ENCODE measurements around the gene TANGO6. TPM values are rescaled to one million over a fixed set of nuclear protein-coding genes. Genes with fewer than 3 reads are reported as not detected.
"Not testable (repeated sequence)": the region's sequence is repeated elsewhere in the genome, so short reads cannot be mapped to it uniquely, and the experiment has no call there.

Gene TANGO6
- total RNA-seq, 1 donor from 2014 or later = 31.0 TPM

DNA sequence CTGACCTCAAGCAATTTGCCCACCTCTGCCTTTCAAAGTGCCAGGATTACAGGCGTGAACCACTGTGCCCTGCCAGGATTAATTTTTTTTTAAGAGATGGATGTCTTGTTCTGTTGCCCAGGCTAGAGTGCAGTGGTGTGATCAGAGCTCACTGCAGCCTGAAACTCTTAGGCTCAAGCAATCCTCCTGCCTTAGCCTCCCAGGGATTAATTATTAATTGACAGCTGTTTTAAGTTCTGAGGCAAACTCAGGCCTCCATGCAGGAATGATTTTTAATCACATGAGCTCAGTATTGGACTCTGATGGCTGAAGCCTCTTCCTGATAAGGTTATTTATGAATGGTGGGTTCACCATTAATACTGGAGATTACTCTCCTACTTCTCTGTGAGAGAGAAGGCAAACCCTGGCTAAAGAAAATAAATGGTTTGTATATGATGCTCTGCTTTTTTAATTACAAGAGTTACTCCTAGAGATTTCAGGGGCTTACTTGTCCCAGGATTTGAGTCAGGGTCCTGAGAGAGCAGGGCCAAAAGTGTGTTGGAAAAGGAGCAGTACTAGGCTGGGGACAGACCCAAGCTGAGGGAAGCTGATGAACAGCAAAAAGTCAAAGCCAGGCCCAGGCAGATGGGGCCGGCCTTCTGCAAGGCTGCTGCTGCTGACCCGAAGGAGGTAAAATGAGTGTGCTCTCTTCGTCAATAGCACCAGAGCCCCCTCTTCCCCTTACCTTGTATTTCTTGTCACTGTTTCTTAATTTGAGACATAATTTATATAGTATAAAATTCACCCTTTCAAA is 205.2 kb downstream of the TANGO6 start:
- FAIRE-seq (no peak), DNase-seq (ENCODE audit: low spot score in 2 of 2) (no peak)

DNA sequence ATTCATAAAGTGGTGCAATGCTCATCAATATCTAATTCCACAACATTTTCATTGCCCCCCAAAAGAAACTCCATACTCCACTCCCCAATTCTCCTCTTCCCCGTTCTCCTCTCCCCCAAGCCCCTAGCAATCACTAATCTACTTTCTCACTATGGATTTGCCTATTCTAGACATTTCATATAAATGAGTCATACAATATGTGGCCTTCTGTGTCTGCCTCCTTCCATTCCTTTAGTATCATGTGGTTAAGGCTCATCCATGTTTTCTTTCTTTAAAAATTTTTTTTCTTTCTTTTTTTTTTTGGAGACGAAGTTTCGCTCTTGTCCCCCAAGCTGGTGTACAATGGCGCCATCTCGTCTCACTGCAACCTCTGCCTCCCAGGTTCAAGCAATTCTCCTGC is 205.8 kb downstream of the TANGO6 start:
- no peak for DNase-seq (ENCODE audit: low spot score in 2 of 2)
- FAIRE-seq = no peak

DNA sequence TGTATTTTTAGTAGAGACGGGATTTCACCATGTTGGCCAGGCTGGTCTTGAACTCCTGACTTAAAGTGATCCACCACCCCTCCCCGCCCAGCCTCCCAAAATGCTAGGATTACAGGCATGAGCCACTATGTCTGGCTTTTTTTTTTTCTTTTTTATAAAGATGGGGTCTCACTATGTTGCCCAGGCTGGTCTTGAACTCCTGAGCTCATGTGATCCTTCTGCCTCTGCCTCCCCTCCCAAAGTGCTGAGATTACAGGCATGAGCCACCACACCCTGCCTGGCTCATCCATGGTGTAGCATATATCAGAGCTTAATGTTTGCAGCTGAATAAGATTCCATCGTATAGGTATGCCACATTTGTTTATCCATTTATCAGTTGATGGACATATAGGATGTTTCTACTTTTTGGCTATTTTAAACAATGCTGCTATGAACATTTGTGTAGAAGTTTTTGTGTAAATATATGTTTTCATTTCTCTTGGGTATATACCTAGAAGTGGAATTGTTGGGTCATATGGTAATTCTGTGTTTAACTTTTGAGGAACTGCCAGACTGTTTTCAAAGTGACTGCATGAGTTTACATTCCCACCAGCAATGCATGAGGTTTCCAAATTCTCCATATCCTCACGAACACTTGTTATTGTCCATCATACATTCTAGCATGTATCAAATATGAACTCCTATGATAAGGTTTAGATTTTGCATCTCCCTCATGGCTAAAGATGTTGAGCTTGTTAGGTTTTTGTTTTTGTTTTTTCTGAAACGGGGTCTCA is 206.5 kb downstream of the TANGO6 start:
- FAIRE-seq (no peak), DNase-seq (ENCODE audit: low spot score in 2 of 2) (no peak)

DNA sequence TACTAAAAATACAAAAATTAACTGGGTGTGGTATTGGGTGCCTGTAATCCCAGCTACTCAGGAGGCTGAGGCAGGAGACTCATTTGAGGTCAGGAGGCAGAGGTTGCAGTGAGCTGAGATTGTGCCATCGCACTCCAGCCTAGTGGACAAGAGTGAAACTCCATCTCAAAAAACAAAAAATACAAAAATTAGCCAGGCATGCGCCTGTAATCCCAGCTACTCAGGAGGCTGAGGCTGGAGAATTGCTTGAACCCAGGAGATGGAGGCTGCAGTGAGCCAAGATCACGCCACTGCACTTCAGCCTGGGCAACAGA is 208.1 kb downstream of the TANGO6 start:
- FAIRE-seq; DNase-seq (ENCODE audit: low spot score in 2 of 2): not testable (repeated sequence)

DNA sequence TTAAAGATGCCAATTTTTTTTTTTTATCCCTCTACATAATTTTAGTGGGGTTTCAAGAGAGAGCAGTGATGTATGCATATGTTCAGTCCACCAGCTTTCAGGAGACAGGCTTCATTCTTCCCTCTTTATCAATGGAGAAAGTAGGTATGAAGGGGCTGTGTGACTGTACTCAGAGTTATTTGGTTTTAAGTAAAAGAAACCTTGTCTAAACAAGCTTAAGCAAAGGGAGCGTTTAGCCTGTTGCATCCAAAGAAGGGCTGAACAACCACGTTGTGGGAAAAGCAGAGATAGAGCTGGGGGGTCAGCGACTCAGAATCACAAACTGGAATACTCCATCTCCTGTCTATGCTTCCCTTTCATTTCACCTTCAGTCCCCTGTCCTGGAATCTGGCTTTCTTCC is 211.7 kb downstream of the TANGO6 start:
- FAIRE-seq (no peak), DNase-seq (ENCODE audit: low spot score in 2 of 2) (no peak)

DNA sequence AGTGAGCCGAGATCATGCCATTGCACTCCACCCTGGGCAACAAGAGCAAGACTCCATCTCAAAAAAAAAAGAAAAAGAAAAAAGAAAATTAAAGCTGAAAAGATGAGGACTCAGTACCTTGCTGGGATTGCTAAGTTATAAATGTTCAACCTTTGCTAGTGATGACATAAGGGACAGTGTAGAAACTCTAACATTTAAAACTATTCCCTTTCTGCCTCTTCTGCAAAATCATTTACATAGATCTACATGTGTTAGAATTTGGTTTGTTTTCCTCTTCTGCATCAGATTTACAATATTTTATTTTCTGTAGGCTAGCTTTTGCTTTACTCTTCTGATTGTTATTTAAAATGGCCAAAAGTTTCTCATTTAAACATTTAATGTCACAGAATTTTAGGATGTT is 212.6 kb downstream of the TANGO6 start:
- FAIRE-seq = no peak
- no peak for DNase-seq (ENCODE audit: low spot score in 2 of 2)

DNA sequence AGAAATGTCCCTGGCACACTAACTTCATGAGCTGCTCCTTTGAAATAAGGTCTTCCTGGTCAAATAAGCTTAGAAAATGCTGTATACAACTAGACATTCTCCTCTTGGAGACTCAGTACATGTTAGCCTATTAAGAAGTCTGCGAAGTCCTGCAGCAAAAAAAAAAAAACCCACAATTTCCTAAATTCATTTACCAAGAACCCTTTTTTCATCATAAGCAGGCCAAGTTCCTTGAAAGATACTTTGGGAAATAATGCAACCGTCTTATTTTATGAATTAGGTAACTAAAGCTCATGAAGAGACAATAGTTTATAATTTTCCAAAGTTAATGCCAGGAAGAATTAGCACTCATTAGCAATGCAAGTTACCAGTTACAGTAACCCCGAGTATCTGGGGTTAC is 213.1 kb downstream of the TANGO6 start:
- DNase-seq (ENCODE audit: low spot score in 2 of 2) (no peak), FAIRE-seq (no peak)

DNA sequence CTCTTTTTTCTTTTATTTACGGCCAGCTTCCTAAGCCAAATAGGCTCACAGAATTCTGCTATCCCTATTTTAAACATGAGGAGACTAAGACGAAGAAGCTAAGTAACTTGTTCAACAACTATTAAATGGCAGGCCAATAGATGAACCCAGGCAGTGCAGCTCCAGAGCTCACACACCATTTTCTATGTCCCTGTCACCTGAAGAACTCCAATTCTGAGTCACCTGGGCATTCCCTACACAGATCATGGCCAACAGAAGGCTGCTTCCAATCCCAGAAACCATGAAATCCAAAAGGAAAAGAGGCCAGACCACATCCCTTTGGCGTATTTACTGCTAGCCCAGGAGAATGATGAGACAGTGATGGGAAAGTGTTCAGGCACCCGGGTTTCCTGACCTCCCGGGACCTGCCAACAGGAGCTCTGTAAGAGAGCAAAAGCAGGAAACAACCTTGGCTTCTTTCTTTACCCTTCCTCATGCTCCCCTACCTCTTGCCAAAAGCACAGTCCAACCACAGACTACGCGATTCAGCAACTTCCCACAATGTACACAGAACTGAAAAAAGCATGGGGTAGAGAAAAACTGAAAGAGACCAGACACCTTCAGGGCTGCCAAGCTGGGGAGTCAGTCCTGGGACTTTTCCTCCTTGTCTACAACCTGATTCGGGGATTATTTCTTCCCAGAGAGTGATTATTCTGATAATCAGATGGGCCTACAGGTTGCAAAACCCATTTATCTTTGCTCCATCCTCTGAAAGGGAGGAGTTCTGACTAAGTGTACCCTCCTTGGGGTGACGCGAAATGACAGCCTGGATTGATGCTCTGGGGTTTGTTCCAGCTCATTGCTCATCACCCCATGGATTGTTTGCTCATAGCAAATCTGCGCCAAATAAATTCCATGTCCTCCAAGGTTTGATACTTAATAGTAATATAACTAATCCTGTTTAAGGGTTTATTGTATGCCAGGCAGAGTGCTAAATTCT is 214.4 kb downstream of the TANGO6 start:
- no peak for DNase-seq (ENCODE audit: low spot score in 2 of 2)
- FAIRE-seq = no peak

DNA sequence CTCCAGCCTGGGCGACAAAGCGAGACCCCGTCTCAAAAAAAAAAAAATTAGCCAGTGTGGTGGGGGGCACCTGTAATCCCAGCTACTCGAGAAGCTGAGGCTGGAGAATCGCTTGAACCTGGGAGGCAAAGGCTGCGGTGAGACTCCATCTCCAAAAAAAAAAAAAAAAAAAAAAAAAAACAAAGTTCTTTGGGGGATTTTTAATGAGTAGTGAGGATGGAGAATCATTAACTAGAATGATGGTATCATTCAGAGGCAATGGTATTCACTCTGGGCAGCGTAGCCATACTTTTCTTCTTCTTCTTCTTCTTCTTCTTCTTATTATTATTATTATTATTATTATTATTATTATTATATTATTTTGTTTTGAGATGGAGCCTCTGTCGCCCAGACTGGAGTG is 220.2 kb downstream of the TANGO6 start:
- not testable (repeated sequence) for DNase-seq (ENCODE audit: low spot score in 2 of 2); FAIRE-seq

DNA sequence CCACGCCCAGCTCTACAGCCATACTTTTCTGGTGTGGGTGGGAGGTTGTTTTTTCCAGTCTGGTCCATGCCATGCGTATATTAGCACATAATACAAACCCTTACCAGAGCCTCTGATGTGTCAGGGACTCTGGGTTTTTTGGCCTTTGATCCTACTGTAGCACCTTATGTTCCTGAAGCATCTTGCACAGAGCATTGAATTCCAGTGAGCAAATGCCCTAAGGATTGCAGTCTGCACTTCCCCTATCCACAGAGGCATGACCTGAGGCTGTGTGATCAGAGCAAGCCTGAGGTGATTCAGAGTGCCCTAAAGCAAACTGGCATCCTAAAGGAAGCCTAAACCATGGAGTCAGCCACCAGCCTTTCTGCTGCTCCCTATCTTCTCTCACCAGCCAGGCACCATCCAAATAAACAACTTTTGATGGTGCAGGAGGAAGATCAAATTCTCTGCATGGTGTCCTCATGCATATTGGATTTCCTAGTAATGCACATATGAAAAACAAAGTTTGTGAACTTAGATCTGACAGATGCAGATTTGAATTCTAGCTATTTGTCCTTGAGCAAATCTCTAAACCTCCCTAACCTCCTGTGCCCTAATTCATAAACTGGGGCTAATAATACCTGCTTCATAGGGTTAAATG is 220.9 kb downstream of the TANGO6 start:
- FAIRE-seq (no peak), DNase-seq (ENCODE audit: low spot score in 2 of 2) (no peak)

DNA sequence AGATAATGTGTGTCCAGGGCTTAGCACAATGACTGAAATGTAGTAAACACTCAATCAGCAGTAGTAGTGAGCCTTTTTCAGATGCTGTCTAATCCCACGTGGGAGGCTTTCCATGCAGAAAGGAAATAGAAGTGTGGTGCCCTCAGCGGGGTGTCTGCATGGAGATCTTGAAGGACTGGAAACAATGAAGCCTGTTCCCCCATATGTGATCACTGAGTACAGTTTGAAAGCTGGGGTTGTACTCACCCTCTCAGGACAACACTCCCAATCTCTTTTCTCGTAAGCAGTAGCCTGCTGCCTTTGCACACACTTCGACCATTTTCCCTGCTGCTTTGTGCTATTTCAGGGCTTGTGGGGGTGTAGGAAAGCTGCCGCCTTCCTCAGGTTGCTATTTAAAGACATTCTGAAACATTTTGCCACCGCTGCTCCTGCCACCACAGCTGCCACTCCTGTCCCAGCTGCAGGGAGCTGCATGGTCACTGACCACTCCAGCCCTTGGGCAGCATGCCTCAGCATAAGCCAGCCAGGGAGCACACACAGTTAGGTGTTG is 221.5 kb downstream of the TANGO6 start:
- FAIRE-seq (no peak), DNase-seq (ENCODE audit: low spot score in 2 of 2) (peak in 1 of 2 donors; percentile 29)

DNA sequence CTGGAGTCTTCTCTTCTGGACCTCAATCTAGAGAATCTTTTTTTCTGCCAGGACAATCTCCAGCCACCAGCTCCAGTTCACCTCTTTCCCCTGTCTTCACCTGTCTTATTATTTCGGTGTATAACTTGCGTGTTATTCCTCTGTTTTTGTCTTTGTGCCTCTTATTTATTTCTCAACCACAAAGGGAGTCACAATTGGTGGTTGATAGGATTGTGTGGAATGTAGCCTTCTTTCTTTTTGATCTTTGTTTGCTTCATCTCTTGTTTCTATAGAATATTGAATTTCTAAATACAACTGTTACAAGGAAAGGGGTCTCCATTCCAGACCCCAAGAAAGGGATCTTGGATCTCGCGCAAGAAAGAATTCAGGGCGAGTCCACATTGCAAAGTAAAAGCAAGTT is 226.2 kb downstream of the TANGO6 start:
- FAIRE-seq = no peak
- no peak for DNase-seq (ENCODE audit: low spot score in 2 of 2)

DNA sequence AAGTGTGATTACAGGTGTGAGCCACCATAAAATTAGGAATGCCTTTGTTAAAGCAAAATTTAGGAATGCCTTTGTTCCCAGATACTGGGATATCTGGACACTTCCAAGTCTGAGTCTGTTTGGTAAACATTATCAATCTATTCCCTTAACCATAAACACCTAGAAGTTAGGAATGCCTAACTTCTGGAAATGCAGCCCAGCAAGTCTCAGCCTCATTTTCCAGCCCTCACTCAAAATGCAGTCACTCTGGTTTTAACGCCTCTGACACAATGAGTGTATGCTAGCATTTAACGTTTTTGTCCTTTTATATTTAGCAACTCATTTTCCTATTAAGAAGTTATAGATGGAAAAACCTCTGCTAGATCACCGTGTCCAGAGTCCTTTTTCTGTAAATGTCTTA is 227.7 kb downstream of the TANGO6 start:
- DNase-seq (ENCODE audit: low spot score in 2 of 2) (no peak), FAIRE-seq (no peak)

DNA sequence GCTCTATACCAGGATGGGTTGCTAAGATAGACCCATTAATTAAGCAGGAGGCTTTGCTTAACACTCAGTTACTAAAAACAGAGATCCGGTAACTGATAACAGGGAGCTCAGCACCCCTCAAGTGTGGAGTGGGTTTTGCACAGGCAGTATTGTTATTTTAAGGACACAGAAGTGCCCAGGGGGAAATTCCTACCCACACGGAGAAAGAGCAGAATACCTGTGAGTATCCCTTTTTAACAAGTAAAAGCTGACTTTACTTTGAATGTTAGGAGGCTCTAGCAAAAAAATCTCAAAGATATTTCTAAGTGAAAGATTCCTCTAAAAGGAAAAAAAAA is 229.3 kb downstream of the TANGO6 start:
- DNase-seq (ENCODE audit: low spot score in 2 of 2) = no peak
- no peak for FAIRE-seq

DNA sequence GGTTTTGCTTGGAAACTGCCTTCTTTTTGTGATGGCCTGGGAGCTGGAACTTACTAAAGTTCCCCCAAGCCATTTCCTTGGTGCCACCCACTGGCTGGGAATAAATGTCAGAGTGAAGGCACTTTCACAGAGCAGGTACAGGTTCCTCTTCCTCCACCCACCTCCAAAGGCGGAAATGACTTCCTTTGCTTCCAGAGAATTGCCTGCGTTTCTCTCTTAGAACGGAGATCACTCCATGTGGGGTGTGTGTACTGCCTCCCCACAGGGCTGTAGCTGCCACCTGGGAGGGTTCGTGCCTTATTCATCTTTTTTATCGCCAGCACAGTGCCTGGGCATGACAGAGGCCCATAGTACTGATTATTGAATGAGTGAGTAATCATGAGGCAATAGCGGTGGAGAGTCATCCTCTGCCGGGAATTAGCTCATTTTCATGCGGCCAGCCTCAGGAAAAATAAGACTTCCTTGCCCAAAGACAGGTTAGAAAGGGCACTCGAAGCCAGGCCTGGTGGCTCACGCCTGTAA is 229.9 kb downstream of the TANGO6 start:
- no peak for DNase-seq (ENCODE audit: low spot score in 2 of 2)

DNA sequence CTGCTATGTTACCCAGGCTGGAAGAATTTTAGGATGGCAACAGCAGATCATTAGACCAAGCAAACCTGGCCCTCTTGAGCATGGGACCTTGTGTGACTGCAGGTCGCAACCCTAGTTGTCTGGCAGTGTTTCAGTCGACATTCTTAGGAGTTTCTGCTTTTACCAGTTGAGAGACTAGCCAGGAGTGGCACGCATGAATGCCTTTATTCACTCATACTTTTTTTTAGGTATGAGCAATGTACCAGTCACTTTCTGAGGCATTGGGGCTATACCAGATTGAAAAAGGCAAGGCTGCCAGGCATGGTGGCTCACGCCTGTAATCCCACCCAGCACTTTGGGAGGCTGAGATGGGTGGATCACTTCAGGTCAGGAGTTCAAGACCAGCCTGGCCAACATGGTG is 233.9 kb downstream of the TANGO6 start:
- FAIRE-seq (no peak), DNase-seq (ENCODE audit: low spot score in 2 of 2) (no peak)

More for the DNA sequence above, 229.9 kb downstream of the TANGO6 start:
- no peak for FAIRE-seq

DNA sequence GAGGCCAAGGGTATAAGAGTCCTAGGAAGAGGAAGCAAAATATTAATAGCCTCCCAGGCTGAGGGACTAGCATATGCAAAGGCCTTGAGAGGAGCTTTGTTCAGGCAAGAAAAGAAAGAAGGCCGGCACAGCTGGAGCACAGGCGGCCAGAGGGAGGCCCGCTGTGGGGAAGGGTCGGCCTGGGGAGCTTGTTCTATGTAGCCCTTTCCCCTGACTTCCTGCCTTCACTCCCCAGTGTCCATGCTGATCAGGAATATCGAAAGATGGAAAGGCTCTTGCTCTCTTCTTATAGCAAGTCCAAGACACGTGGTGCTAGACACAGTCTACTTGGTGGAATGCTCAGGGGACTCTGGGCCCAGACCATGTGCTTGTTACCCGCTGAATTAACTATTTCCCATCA is 234.7 kb downstream of the TANGO6 start:
- DNase-seq (ENCODE audit: low spot score in 2 of 2) (no peak), FAIRE-seq (no peak)

DNA sequence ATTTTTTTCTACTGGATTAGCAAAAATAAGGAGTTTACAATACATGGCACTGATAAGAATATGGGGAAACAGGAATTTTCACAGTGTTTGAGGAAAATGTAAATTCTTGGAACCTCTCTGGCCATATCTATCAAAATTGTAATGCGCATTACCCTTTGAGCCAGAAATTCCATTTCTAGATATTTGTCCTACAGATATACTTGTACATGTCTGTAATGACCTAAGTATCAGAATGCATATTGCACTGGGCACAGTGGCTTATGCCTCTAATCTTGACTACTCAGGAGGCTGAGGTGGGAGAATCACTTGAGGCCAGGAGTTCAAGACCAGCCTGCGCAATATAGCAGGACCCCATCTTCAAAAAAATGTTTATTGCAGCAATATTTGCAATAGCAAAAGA is 236.4 kb downstream of the TANGO6 start:
- FAIRE-seq (no peak), DNase-seq (ENCODE audit: low spot score in 2 of 2) (no peak)

DNA sequence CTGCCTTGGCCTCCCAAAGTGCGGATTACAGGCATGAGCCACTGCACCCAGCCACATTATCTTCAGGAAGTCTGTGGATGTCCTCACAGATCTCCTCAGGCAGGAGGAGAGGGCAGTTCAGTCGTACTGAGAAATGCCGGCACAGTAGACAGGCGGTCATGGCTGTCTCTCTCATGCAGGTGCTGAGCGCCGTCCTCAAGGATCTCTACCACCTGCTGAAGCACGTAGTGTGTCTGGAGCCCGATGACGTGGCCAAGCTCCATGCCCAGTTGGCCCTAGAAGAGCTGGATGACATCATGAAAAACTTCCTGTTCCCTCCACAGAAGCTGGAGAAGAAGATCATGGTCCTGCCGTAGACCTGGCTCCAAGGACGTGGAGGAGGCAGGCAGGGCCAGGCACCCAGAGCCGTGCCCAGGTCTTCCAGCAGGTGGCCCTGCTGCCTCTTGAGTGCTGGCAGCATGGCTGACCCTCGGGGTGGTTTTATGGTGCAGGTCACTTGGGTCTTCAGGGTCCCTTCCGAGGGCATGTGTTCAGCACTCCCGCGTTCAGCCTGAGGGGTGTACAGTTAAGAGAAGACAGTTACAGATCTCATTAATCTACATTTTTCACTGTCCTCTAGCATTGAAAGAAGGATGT is 240.1 kb downstream of the TANGO6 start:
- no peak for FAIRE-seq
- no peak for DNase-seq (ENCODE audit: low spot score in 2 of 2)

DNA sequence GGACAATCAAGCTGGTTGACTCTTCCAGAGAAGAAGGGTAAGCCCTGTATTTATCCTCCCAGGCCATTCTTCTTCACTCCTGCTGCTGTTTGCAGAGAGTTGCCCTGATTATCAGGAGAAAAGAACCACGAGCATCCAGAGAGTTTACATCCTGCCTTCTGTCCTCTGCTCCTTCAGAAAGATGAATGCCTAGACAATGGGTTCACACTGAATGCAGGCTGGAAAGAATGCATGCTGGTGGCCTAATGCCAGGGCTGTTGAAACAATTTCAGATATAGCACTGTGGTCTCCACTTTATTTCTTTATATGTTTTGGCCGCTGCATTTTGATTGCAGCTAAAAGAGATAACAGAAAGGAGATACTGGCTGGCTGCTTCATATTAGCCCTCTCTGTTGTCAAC is 241.0 kb downstream of the TANGO6 start:
- FAIRE-seq (no peak), DNase-seq (ENCODE audit: low spot score in 2 of 2) (no peak)

Data from frontal cortex (tissue), 4 donors.